T47D (cell line): ENCODE results near the gene ITFG2.
A peak's percentile ranks its signal among the peaks of the same experiment; 100 is the strongest.
"Not testable (repeated sequence)": the region's sequence is repeated elsewhere in the genome, so short reads cannot be mapped to it uniquely, and the experiment has no call there.

Experiments
- DNase-seq, 2 experiments: peaks; one replicate each; pipeline versions ENCODE4 v3.0.0 to v3.0.0-alpha.2; 2011 to 2012; ENCODE audit warnings: low read depth in 1 of 2, low spot score in 1 of 2
- JUND ChIP-seq: IDR thresholded peaks from 2 replicates; pipeline ENCODE4 v1.6.1; 2012; ENCODE audit warnings: low read depth
- in situ Hi-C: cut with HindIII; loops from 2 replicates; pipeline ENCODE4 v1.10.0; 2016; ENCODE audit warnings: low sequenced_read_pairs, low pct_unique_long_range_greater_than_20kb

ITFG2 gene

GRCh38 chr12:2812290-2813213, at the start of gene ITFG2:
Gene ITFG2 (plus strand): TSS chr12:2812668. CDS start chr12:2812761, 93 bp downstream.
- in situ Hi-C loops: no loop called here
- TF ChIP-seq JUND: no peak
- DNase-seq: peak; percentile 87 to 99

- DNase-seq: peak in 1 of 2 experiments; percentile 85
- in situ Hi-C loops: no loop called here
- no peak for TF ChIP-seq JUND
Measured at GRCh38 chr12:2764398-2764797, 48.1 kb upstream of the ITFG2 start.

- in situ Hi-C loops: no loop called here
- DNase-seq: no peak
- no peak for TF ChIP-seq JUND
Measured at GRCh38 chr12:2765052-2765451, 47.4 kb upstream of the ITFG2 start.

GRCh38 chr12:2765608-2766007, 46.9 kb upstream of the ITFG2 start:
- TF ChIP-seq JUND: no peak
- DNase-seq: no peak
- in situ Hi-C loops: no loop called here

GRCh38 chr12:2768224-2768961, 44.1 kb upstream of the ITFG2 start:
- TF ChIP-seq JUND: no peak
- in situ Hi-C loops: no loop called here
- no peak for DNase-seq

GRCh38 chr12:2769866-2770533, 42.5 kb upstream of the ITFG2 start:
- no peak for TF ChIP-seq JUND
- in situ Hi-C loops: no loop called here

GRCh38 chr12:2770544-2770943, 41.9 kb upstream of the ITFG2 start:
- DNase-seq, in situ Hi-C loops: not testable (repeated sequence)

More at GRCh38 chr12:2769866-2770533, 42.5 kb upstream of the ITFG2 start:
- peak in 1 of 2 experiments; percentile 73 for DNase-seq

- no peak for DNase-seq
- in situ Hi-C loops: no loop called here
- TF ChIP-seq JUND: no peak
Measured at GRCh38 chr12:2772370-2772769, 40.1 kb upstream of the ITFG2 start.

GRCh38 chr12:2773199-2773875, 39.1 kb upstream of the ITFG2 start:
- DNase-seq: no peak
- in situ Hi-C loops: no loop called here
- TF ChIP-seq JUND: no peak

GRCh38 chr12:2775431-2775830, 37.0 kb upstream of the ITFG2 start:
- in situ Hi-C loops: no loop called here
- no peak for TF ChIP-seq JUND
- DNase-seq: peak; percentile 45 to 91

- in situ Hi-C loops: no loop called here
- DNase-seq: peak in 1 of 2 experiments; percentile 54
- TF ChIP-seq JUND: no peak
Measured at GRCh38 chr12:2776129-2776806, 36.2 kb upstream of the ITFG2 start.
